K562 (cell line): ENCODE results near the gene NDUFS6. TPM values are rescaled to one million over a fixed set of nuclear protein-coding genes. Genes with fewer than 3 reads are reported as not detected.

Experiments
- ATAC-seq: fragments of 200-7000 bp; cut with Tn5 transposase; 3 replicates; pipeline ENCODE4 v1.9.1; 2020; ENCODE audit warnings: moderate library complexity
- BruUV-seq: library from RNA; stranded (reverse); fragments of 400-500 nt; replicated peaks from 2 replicates; lab custom pipeline; 2021; lab: Mats Ljungman, UMichigan
- CTCF ChIA-PET: fragments of 300-600 bp; formaldehyde crosslinking; extraction: SDS; loops from one replicate; lab custom pipeline; 2021; ENCODE audit warnings: low intra/inter-chr PET ratio; lab: Yijun Ruan, JAX
- POLR2A ChIA-PET: fragments of 300-600, 350-650 bp; sonication (Branson Sonifier 250); formaldehyde crosslinking; extraction: SDS; loops from one replicate; lab custom pipeline; 2021; ENCODE audit warnings: antibody characterized with exemption, inconsistent platforms; lab: Yijun Ruan, JAX
- DNase-seq, 4 experiments: peaks; one replicate each; pipeline versions ENCODE4 v3.0.0 to v3.0.0-alpha.2; 2011 to 2018; ENCODE audit warnings: low spot score in 3 of 4, mixed read lengths in 3 of 4; ENCODE audit errors: extremely low read depth in 1 of 4
- FAIRE-seq: peaks from 2 replicates; lab custom pipeline; 2011; peaks lifted over from hg19 to GRCh38; lab: Jason Lieb, UNC
- H2AFZ ChIP-seq: 2 replicates; pipeline ENCODE4 v1.6.0; 2011; ENCODE audit warnings: low read depth, low read length, control low read depth, inconsistent platforms
- H3K27ac ChIP-seq: fragments of 200-600 bp; 3 replicates; pipeline ENCODE4 v1.8.0; 2011; ENCODE audit warnings: low read depth, mild to moderate bottlenecking, control low read depth, inconsistent platforms, low read length, moderate library complexity, mixed read lengths; ENCODE audit errors: extremely low read depth
- H3K27me3 ChIP-seq, 2 experiments: fragments of 300-600 bp in 1 of 2; 2 replicates in 1 of 2; 3 replicates in 1 of 2; pipeline versions ENCODE4 v1.6.0 to v1.8.0; 2011; ENCODE audit warnings: inconsistent platforms in 2 of 2, low read length in 2 of 2, mild to moderate bottlenecking in 1 of 2, mixed read lengths in 1 of 2, moderate library complexity in 1 of 2; ENCODE audit not compliant: control insufficient read depth in 2 of 2, insufficient read depth in 2 of 2
- H3K36me3 ChIP-seq: fragments of 300-600 bp; 3 replicates; pipeline ENCODE4 v1.8.0; 2011; ENCODE audit warnings: mild to moderate bottlenecking, low read length, inconsistent platforms; ENCODE audit not compliant: control insufficient read depth, insufficient read depth
- H3K4me1 ChIP-seq, 2 experiments: fragments of 200-600 bp in 1 of 2; replicated peaks in 1 of 2; 2 replicates in 1 of 2; 3 replicates in 1 of 2; pipeline versions ENCODE4 v1.5.1 to v1.8.0; 2011; ENCODE audit warnings: inconsistent platforms in 2 of 2, low read length in 2 of 2, mild to moderate bottlenecking in 1 of 2, mixed read lengths in 1 of 2, moderate library complexity in 1 of 2; ENCODE audit not compliant: control insufficient read depth in 2 of 2, insufficient read depth in 2 of 2
- H3K4me2 ChIP-seq: 2 replicates; pipeline ENCODE4 v1.6.1; 2011; ENCODE audit warnings: low read length, control low read depth, inconsistent platforms, mixed read lengths; ENCODE audit not compliant: insufficient read depth
- H3K4me3 ChIP-seq: fragments of 200-600 bp; sonication (generic), shearing (Covaris generic); 2 replicates; pipeline ENCODE4 v1.5.1; 2016; ENCODE audit warnings: control low read depth, inconsistent platforms
- H3K79me2 ChIP-seq: fragments of 200-600 bp; 3 replicates; pipeline ENCODE4 v1.8.0; 2011; ENCODE audit warnings: low read length, inconsistent platforms; ENCODE audit not compliant: control insufficient read depth, insufficient read depth
- H3K9ac ChIP-seq, 2 experiments: 2 replicates each; pipeline versions ENCODE4 v1.6.0 to v1.6.1; 2011; ENCODE audit warnings: low read depth in 2 of 2, low read length in 2 of 2, control low read depth in 1 of 2, inconsistent platforms in 1 of 2, mild to moderate bottlenecking in 1 of 2, mixed read lengths in 1 of 2; ENCODE audit not compliant: insufficient read depth in 1 of 2
- H3K9me1 ChIP-seq: one replicate; pipeline ENCODE4 v1.6.0; 2011; ENCODE audit warnings: inconsistent platforms, mild to moderate bottlenecking, low read length, moderate library complexity; ENCODE audit not compliant: control insufficient read depth, insufficient read depth
- H3K9me3 ChIP-seq: replicated peaks from 2 replicates; pipeline ENCODE4 v1.5.1; 2011; ENCODE audit warnings: low read depth, low read length, inconsistent platforms; ENCODE audit not compliant: control insufficient read depth, insufficient read depth
- H4K20me1 ChIP-seq: replicated peaks from 2 replicates; pipeline ENCODE4 v1.6.1; 2011; ENCODE audit warnings: low read length, inconsistent platforms, mixed read lengths; ENCODE audit not compliant: control insufficient read depth, insufficient read depth
- POLR2G ChIP-seq: fragments of 200-400 bp; formaldehyde crosslinking; IDR thresholded peaks from 2 replicates; pipeline ENCODE4 v1.6.1; 2017; ENCODE audit warnings: low read depth, mild to moderate bottlenecking, antibody characterized with exemption, low read length, moderate library complexity
- TAF1 ChIP-seq: IDR thresholded peaks from 2 replicates; pipeline ENCODE4 v1.6.1; 2011; ENCODE audit warnings: mild to moderate bottlenecking, low read length, moderate library complexity; ENCODE audit not compliant: insufficient read depth, control insufficient read depth, severe bottlenecking; ENCODE audit errors: extremely low read depth
- WGBS: fragments of 100-300 bp; shearing (Covaris generic); methylation state at CpG from one replicate; pipeline ENCODE4 v1.1.6; 2016; ENCODE audit warnings: low coverage, mixed read lengths; ENCODE audit not compliant: insufficient coverage; ENCODE audit errors: missing lambda C conversion rate; 5-methylcytosine and 5-hydroxymethylcytosine counted together
- in situ Hi-C: fragments of 300-500 bp; cut with MboI; formaldehyde crosslinking; loops from 4 replicates; pipeline ENCODE4 v1.15.0; 2018; ENCODE audit warnings: inconsistent platforms, mixed read lengths
- intact Hi-C: fragments of 100-400 bp; cut with micrococcal nuclease; formaldehyde crosslinking; loops from 2 replicates; pipeline ENCODE4 v1.14.2; 2022
- polyA plus RNA-seq, 8 experiments: library from polyadenylated mRNA; depleted of rRNA in 4 of 8; stranded (reverse) in 5 of 8; unstranded in 3 of 8; fragments of >200 nt; fragmentation: Nextera tagmentation in 2 of 8; fragmentation: Illumina TruSeq in 1 of 8; extraction: Ambion mirVana in 2 of 8; extraction: Trizol in 1 of 8; gene quantifications; 2 replicates each; pipeline versions ENCODE4 v1.2.1 to v1.2.3, GENCODE V29; 2011 to 2014; ENCODE audit warnings: inconsistent platforms in 1 of 8, missing spikeins in 1 of 8
- total RNA-seq, 7 experiments: library from RNA; depleted of rRNA in 6 of 7; stranded (reverse); fragments of >200 nt in 6 of 7; fragmentation: Illumina TruSeq in 2 of 7; extraction: Trizol in 2 of 7; gene quantifications; 2 replicates each; pipeline versions ENCODE4 v1.2.1 to v1.2.3, GENCODE V29; 2011 to 2021; ENCODE audit warnings: low replicate concordance in 1 of 7
- TF ChIP-seq, protein P1 (sequence below): fragments of 450-650 bp; IDR thresholded peaks from 2 replicates; pipeline ENCODE4 v1.6.1; 2017; ENCODE audit warnings: antibody characterized with exemption, mild to moderate bottlenecking
- TF ChIP-seq, protein P2 (sequence below): sonication (generic); formaldehyde crosslinking; IDR thresholded peaks from 2 replicates; pipeline ENCODE4 v1.8.1; 2023; ENCODE audit warnings: missing genetic modification reagents, mild to moderate bottlenecking, borderline replicate concordance

The NDUFS6 gene
- total and polyA plus RNA-seq, 9 of the 15 experiments (the other 6 are each of a cell fraction or from before 2014, with no cell fraction given): 36.1 to 291 (median 77.0) TPM

DNA sequence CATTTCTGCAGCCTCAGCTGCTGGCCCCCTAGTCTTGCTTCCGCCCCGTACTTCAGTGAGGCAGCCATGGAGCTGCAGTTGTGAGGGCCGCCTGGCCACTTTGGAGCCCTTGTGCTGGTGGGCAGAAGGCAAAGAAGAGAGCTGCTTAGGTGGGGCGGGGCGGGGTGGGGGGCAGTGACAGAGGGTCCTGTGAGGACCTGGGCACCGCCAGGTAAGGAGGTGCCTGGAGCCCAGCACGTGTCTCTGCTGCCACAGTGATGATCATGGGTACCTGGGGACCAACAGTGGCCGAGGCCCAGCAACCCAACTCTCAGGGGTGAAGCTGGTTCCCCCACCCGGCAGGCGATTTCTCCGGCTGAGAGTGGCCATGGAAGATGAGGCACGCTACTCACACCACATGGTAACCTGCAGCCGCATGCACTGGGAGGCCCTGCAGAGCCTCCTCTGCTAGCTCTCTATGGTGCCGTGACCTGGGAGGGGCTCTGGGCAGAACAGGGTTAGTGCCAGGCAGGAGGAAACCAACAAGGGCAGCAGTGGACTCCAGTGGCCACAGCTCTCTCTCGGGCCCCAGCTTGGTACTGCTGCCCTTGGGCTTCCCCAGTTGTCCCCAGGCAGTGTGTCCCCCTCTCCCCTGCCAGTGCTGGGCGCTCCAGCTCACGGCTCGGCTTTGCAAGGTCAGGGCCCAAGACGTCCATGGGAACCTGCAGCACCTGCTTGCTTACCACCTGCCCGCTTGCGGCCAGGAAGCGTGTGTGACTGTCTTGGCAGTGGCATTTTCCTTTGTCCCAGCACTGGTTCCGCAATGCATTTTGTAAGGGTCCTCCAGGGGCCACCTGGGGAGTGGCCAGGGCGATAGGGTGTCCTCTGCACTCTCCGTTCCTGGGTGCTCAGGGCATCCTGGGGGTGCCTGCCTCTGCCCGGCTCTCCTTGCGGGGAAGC, 24.0 kb downstream of the NDUFS6 start (continued):
- TF ChIP-seq, protein P1, sequence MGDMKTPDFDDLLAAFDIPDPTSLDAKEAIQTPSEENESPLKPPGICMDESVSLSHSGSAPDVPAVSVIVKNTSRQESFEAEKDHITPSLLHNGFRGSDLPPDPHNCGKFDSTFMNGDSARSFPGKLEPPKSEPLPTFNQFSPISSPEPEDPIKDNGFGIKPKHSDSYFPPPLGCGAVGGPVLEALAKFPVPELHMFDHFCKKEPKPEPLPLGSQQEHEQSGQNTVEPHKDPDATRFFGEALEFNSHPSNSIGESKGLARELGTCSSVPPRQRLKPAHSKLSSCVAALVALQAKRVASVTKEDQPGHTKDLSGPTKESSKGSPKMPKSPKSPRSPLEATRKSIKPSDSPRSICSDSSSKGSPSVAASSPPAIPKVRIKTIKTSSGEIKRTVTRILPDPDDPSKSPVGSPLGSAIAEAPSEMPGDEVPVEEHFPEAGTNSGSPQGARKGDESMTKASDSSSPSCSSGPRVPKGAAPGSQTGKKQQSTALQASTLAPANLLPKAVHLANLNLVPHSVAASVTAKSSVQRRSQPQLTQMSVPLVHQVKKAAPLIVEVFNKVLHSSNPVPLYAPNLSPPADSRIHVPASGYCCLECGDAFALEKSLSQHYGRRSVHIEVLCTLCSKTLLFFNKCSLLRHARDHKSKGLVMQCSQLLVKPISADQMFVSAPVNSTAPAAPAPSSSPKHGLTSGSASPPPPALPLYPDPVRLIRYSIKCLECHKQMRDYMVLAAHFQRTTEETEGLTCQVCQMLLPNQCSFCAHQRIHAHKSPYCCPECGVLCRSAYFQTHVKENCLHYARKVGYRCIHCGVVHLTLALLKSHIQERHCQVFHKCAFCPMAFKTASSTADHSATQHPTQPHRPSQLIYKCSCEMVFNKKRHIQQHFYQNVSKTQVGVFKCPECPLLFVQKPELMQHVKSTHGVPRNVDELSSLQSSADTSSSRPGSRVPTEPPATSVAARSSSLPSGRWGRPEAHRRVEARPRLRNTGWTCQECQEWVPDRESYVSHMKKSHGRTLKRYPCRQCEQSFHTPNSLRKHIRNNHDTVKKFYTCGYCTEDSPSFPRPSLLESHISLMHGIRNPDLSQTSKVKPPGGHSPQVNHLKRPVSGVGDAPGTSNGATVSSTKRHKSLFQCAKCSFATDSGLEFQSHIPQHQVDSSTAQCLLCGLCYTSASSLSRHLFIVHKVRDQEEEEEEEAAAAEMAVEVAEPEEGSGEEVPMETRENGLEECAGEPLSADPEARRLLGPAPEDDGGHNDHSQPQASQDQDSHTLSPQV: no peak

DNA sequence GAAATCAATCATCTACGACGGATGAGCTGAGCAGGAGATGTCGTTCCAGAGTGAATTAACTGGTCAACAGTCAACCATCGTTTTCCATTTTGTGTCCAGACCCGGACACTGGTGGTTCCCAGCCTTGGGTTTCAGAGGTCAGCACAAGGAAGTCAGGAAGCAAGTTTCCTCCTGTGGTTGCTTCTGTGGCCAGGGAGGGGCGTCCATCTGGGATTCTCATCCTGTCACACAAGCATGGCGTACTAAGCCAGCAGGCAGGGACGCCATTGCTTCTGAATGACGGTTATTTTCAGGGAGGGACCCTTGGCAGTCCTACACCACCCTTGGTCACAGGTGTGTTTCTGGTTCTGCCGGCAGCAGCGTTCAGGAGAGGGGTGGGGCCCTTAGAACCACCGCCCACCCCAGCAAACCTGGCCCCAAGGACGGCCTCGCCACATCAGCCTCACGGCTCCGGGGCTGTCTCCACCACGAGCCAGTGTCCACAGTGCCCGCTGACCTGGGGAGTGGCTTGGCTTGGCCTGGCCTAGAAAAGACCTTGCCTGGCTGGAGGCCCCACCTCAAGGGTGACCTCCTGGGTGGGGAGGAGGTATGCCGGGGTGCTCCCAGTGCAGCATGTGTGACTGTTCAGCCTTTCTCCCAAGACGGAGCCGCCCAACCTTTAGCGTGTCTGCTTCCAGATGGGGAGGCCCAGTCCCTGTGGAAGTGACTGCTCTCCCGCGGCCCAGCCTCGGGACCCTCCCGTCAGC, 25.2 kb downstream of the NDUFS6 start:
- Histone ChIP-seq H3K9ac (no peak overlapping the region), H3K4me2 (no peak overlapping the region), H3K79me2 (no peaks in the 10 kb centered on the region), H2AFZ (no peak overlapping the region), H3K36me3 (peaks cover 57% of the 10 kb centered on the region; the same call in 2 of the 3 replicates), H3K27me3 (peaks cover 0 to 6% of the 10 kb centered on the region in 2 experiments; a peak in 1 of 5 replicates), H3K4me3 (no peak overlapping the region), H3K9me1 (no peaks in the 10 kb centered on the region), H3K27ac (no peak overlapping the region), H4K20me1 (0 out of 2 replicates have a peak, but pooled peaks cover 3% of the 10 kb centered on the region), H3K9me3 (no peaks in the 10 kb centered on the region), H3K4me1 (peaks cover 0 to 19% of the 10 kb centered on the region in 2 experiments; a peak in 2 of 5 replicates)
- in situ Hi-C loops: no loop called here
- ATAC-seq: no peak
- intact Hi-C loops: no loop called here
- ChIA-PET POLR2A (interaction anchor here (0.6 kb wide), 1 partner anchor 181 kb away, joined by 3 read pairs; no protein-coding TSS in a partner anchor), CTCF (interaction anchor here (0.6 kb wide), 1 partner anchor 212 kb away, joined by 3 read pairs; no protein-coding TSS in a partner anchor)
- peak; percentile 15 for FAIRE-seq
- DNase-seq: no peak
- TF ChIP-seq POLR2G: 0 out of 2 replicates have a peak, but pooled peaks have one; percentile 25
- no peak for TF ChIP-seq TAF1
- TF ChIP-seq, protein P2, sequence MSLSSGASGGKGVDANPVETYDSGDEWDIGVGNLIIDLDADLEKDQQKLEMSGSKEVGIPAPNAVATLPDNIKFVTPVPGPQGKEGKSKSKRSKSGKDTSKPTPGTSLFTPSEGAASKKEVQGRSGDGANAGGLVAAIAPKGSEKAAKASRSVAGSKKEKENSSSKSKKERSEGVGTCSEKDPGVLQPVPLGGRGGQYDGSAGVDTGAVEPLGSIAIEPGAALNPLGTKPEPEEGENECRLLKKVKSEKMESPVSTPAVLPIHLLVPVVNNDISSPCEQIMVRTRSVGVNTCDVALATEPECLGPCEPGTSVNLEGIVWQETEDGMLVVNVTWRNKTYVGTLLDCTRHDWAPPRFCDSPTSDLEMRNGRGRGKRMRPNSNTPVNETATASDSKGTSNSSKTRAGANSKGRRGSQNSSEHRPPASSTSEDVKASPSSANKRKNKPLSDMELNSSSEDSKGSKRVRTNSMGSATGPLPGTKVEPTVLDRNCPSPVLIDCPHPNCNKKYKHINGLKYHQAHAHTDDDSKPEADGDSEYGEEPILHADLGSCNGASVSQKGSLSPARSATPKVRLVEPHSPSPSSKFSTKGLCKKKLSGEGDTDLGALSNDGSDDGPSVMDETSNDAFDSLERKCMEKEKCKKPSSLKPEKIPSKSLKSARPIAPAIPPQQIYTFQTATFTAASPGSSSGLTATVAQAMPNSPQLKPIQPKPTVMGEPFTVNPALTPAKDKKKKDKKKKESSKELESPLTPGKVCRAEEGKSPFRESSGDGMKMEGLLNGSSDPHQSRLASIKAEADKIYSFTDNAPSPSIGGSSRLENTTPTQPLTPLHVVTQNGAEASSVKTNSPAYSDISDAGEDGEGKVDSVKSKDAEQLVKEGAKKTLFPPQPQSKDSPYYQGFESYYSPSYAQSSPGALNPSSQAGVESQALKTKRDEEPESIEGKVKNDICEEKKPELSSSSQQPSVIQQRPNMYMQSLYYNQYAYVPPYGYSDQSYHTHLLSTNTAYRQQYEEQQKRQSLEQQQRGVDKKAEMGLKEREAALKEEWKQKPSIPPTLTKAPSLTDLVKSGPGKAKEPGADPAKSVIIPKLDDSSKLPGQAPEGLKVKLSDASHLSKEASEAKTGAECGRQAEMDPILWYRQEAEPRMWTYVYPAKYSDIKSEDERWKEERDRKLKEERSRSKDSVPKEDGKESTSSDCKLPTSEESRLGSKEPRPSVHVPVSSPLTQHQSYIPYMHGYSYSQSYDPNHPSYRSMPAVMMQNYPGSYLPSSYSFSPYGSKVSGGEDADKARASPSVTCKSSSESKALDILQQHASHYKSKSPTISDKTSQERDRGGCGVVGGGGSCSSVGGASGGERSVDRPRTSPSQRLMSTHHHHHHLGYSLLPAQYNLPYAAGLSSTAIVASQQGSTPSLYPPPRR: no peak
- WGBS: 88% methylated on average over 25 of the region's 26 CpGs
- no TSS peak for BruUV-seq
